ENCODE data around the gene TNFAIP8L1.

Gene TNFAIP8L1

DNA sequence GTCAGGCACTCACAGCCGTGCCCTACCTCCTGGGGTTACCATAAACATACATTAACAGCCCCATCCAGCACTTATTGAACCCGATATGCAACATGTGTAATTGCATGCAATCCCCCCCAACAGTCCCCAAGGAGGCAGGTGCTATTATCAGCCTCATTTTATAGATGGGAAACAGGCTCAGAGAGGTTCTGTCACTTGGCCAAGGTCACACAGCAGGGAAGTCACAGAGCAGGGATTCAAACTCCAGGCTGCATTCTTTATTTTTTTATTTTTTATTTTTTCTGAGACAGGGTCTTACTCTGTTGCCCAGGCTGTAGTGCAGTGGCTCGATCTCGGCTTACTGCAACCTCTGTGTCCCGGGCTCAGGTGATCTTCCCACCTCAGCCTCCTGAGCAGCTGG is 38.4 kb upstream of the TNFAIP8L1 start:
- H3K4me2 ChIP-seq (ENCODE audit: low read length), result no peak overlapping the region
- no peaks in the 10 kb centered on the region for H3K4me1 ChIP-seq
- no peak overlapping the region for H3K4me3 ChIP-seq (ENCODE audit: low read depth, low read length)
- H3K27ac ChIP-seq, result no peak overlapping the region
- no peaks in the 10 kb centered on the region for H3K79me2 ChIP-seq
- no peaks in the 10 kb centered on the region for H3K9me3 ChIP-seq (ENCODE audit: control insufficient read depth, low read length)
- TF ChIP-seq, protein P1, sequence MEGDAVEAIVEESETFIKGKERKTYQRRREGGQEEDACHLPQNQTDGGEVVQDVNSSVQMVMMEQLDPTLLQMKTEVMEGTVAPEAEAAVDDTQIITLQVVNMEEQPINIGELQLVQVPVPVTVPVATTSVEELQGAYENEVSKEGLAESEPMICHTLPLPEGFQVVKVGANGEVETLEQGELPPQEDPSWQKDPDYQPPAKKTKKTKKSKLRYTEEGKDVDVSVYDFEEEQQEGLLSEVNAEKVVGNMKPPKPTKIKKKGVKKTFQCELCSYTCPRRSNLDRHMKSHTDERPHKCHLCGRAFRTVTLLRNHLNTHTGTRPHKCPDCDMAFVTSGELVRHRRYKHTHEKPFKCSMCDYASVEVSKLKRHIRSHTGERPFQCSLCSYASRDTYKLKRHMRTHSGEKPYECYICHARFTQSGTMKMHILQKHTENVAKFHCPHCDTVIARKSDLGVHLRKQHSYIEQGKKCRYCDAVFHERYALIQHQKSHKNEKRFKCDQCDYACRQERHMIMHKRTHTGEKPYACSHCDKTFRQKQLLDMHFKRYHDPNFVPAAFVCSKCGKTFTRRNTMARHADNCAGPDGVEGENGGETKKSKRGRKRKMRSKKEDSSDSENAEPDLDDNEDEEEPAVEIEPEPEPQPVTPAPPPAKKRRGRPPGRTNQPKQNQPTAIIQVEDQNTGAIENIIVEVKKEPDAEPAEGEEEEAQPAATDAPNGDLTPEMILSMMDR (IDR thresholded peaks at IDR 0.05), result no peak
- no peak overlapping the region for H2AFZ ChIP-seq
- H3K27me3 ChIP-seq (ENCODE audit: control insufficient read depth, insufficient read depth, low read length), result no peaks in the 10 kb centered on the region
- H3K9ac ChIP-seq, result no peak overlapping the region
- H3K36me3 ChIP-seq (ENCODE audit: control insufficient read depth, insufficient read depth, low read length), result no peaks in the 10 kb centered on the region

GRCh38 chr19:4602173-4602788 is 37.0 kb upstream of the TNFAIP8L1 start:
- Histone ChIP-seq H3K27ac (no peak overlapping the region), H3K4me1 (peaks cover 3% of the 10 kb centered on the region), H3K4me3 (ENCODE audit: low read depth, low read length) (no peak overlapping the region), H3K9me3 (ENCODE audit: control insufficient read depth, low read length) (no peaks in the 10 kb centered on the region), H3K4me2 (ENCODE audit: low read length) (no peak overlapping the region), H3K27me3 (ENCODE audit: control insufficient read depth, insufficient read depth, low read length) (no peaks in the 10 kb centered on the region), H2AFZ (no peak overlapping the region), H3K9ac (no peak overlapping the region), H3K79me2 (no peaks in the 10 kb centered on the region), H3K36me3 (ENCODE audit: control insufficient read depth, insufficient read depth, low read length) (no peaks in the 10 kb centered on the region)
- TF ChIP-seq, protein P1 (IDR thresholded peaks at IDR 0.05), result no peak

GRCh38 chr19:4602915-4603314 is 36.4 kb upstream of the TNFAIP8L1 start:
- no peak overlapping the region for H2AFZ ChIP-seq
- H3K27ac ChIP-seq, result no peak overlapping the region
- H3K4me1 ChIP-seq, result peaks cover 3% of the 10 kb centered on the region
- H3K79me2 ChIP-seq, result no peaks in the 10 kb centered on the region
- no peaks in the 10 kb centered on the region for H3K36me3 ChIP-seq (ENCODE audit: control insufficient read depth, insufficient read depth, low read length)
- TF ChIP-seq, protein P1 (IDR thresholded peaks at IDR 0.05), result no peak
- H3K9me3 ChIP-seq (ENCODE audit: control insufficient read depth, low read length), result no peaks in the 10 kb centered on the region
- H3K4me3 ChIP-seq (ENCODE audit: low read depth, low read length), result no peak overlapping the region
- H3K27me3 ChIP-seq (ENCODE audit: control insufficient read depth, insufficient read depth, low read length), result no peaks in the 10 kb centered on the region
- no peak overlapping the region for H3K4me2 ChIP-seq (ENCODE audit: low read length)
- H3K9ac ChIP-seq, result no peak overlapping the region

DNA sequence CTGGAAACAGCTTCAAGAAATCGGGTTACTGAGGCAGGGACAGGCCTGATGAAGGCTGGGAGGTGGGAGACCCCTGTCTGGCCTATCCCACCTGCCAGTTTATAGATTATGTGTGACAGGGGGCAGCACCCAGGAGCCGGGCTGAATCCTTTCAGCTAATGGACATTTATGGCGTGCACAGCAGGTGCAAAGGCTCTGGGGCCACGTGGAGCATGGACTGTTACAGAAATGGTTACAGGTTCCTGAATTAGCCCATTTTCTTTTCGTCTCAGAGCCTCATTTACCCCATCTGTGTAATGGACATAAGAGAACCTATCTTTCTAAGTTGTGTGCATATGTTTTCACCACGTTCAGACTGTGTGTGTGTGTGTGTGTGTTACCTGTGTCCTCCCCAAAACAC is 34.4 kb upstream of the TNFAIP8L1 start:
- Histone ChIP-seq H3K27me3 (ENCODE audit: control insufficient read depth, insufficient read depth, low read length) (no peaks in the 10 kb centered on the region), H3K79me2 (no peaks in the 10 kb centered on the region), H2AFZ (no peak overlapping the region), H3K4me2 (ENCODE audit: low read length) (no peak overlapping the region), H3K4me1 (peaks cover 3% of the 10 kb centered on the region), H3K9ac (no peak overlapping the region), H3K36me3 (ENCODE audit: control insufficient read depth, insufficient read depth, low read length) (no peaks in the 10 kb centered on the region), H3K27ac (no peak overlapping the region), H3K9me3 (ENCODE audit: control insufficient read depth, low read length) (no peaks in the 10 kb centered on the region), H3K4me3 (ENCODE audit: low read depth, low read length) (no peak overlapping the region)
- TF ChIP-seq, protein P1 (IDR thresholded peaks at IDR 0.05), result no peak

DNA sequence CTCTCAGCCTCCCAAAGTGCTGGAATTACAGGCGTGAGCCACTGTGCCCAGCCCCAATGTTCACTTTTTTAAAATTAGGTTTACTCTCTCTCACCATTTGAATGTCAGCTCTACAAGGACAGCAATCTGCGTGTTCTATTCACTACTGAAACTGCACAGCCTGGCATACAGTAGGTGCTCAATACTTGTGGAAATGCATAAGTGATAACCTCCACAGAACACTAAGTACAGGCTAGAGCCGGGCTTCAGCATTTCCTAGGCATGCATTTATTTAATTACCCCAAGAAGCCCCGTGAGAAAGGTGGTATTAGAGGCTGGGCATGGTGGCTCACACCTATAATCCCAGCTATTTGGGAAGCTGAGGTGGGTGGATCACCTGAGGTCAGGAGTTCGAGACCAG is 33.1 kb upstream of the TNFAIP8L1 start:
- Histone ChIP-seq H2AFZ (no peak overlapping the region), H3K27me3 (ENCODE audit: control insufficient read depth, insufficient read depth, low read length) (no peaks in the 10 kb centered on the region), H3K4me1 (peaks cover 3% of the 10 kb centered on the region), H3K4me3 (ENCODE audit: low read depth, low read length) (no peak overlapping the region), H3K79me2 (no peaks in the 10 kb centered on the region), H3K4me2 (ENCODE audit: low read length) (no peak overlapping the region), H3K9ac (no peak overlapping the region), H3K9me3 (ENCODE audit: control insufficient read depth, low read length) (no peaks in the 10 kb centered on the region), H3K36me3 (ENCODE audit: control insufficient read depth, insufficient read depth, low read length) (no peaks in the 10 kb centered on the region), H3K27ac (no peak overlapping the region)
- TF ChIP-seq, protein P1 (IDR thresholded peaks at IDR 0.05), result no peak
